Measurements from ENCODE around the gene EIF3B. TPM values are rescaled to one million over a fixed set of nuclear protein-coding genes. Genes with fewer than 3 reads are reported as not detected.
A peak's percentile ranks its signal among the peaks of the same experiment; 100 is the strongest.
"Not testable (repeated sequence)": the region's sequence is repeated elsewhere in the genome, so short reads cannot be mapped to it uniquely, and the experiment has no call there.

EIF3B gene
- total and polyA plus RNA-seq, 3 experiments from 2014 or later: 129 to 293 (median 284) TPM

DNA sequence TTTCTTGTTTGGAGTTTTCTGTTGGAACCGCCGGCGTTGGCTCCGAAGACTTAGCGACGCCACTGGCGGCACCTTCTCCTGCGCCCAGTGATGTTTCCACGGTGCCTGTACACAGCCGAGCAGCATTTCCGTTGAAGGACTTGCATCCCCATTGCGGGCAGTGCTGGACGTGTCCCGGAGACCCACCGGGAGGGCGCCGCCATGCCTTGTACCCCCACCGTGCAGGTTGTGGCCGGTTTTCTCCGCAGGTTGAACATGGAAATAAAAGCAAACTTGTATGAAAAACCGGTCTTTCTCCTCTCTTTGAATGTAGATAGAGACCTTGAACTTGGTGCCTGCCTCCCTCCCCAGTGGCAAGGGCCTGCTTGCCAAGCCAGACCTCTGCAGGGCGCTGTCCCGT lies 25.8 kb downstream of the EIF3B start:
- peaks cover 15 to 65% (median 28%) of the 10 kb centered on the region in 3 donors for H3K36me3 Mint-ChIP-seq
- no peak for DNase-seq
- no peak overlapping the region for H3K4me3 Mint-ChIP-seq
- POLR2A ChIA-PET: no interaction called here
- H3K9me3 ChIP-seq (ENCODE audit: low read length): no peaks in the 10 kb centered on the region
- no peak overlapping the region for H3K27ac ChIP-seq (ENCODE audit: low read depth, low read length)
- no peaks in the 10 kb centered on the region for H3K27me3 ChIP-seq (ENCODE audit: insufficient read depth, low read length, poor library complexity, severe bottlenecking)
- peaks cover 0 to 1% of the 10 kb centered on the region in 2 donors for H3K27me3 Mint-ChIP-seq
- CTCF ChIA-PET: no interaction called here
- peaks cover 23% of the 10 kb centered on the region for H3K36me3 ChIP-seq (ENCODE audit: insufficient read depth, low read length)
- peaks cover 0 to 11% (median 5%) of the 10 kb centered on the region in 3 donors for H3K4me1 Mint-ChIP-seq
- H3K4me3 ChIP-seq (ENCODE audit: low read length): no peak overlapping the region
- H3K4me1 ChIP-seq (ENCODE audit: insufficient read depth, low read length): no peaks in the 10 kb centered on the region
- H3K9me3 Mint-ChIP-seq: no peaks in the 10 kb centered on the region
- H3K27ac Mint-ChIP-seq: peak overlapping the region in 1 of 8 donors; percentile 17

DNA sequence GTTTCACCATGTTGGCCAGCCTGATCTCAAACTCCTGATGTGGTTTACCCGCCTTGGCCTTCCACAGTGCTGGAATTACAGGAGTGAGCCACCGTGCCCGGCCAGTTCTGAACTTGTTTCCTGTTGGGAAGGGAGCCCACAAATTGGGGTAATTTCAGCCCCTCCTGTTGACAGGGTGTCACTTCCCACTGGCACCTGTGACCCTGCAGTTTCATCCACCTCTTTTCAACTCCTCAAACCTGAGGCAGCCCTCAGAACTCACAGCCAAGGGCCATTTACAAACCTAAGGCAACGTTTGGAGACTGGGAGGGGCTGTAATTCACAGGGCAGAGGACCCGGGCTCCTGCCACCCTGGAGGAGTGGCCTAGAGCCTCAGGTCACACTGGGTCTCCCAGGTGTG lies 26.6 kb downstream of the EIF3B start:
- Histone ChIP-seq H3K4me1 (ENCODE audit: insufficient read depth, low read length) (no peaks in the 10 kb centered on the region), H3K9me3 (ENCODE audit: low read length) (no peaks in the 10 kb centered on the region), H3K36me3 (ENCODE audit: insufficient read depth, low read length) (peaks cover 15% of the 10 kb centered on the region), H3K27me3 (ENCODE audit: insufficient read depth, low read length, poor library complexity, severe bottlenecking) (no peaks in the 10 kb centered on the region), H3K27ac (ENCODE audit: low read depth, low read length) (no peak overlapping the region), H3K4me3 (ENCODE audit: low read length) (no peak overlapping the region)
- Mint-ChIP-seq H3K4me3 (no peak overlapping the region), H3K9me3 (no peaks in the 10 kb centered on the region), H3K4me1 (peaks cover 0 to 11% (median 5%) of the 10 kb centered on the region in 3 donors), H3K27ac (no peak overlapping the region), H3K36me3 (peaks cover 15 to 57% (median 23%) of the 10 kb centered on the region in 3 donors), H3K27me3 (peaks cover 0 to 1% of the 10 kb centered on the region in 2 donors)
- DNase-seq: no peak
- ChIA-PET POLR2A (no interaction called here), CTCF (no interaction called here)

DNA sequence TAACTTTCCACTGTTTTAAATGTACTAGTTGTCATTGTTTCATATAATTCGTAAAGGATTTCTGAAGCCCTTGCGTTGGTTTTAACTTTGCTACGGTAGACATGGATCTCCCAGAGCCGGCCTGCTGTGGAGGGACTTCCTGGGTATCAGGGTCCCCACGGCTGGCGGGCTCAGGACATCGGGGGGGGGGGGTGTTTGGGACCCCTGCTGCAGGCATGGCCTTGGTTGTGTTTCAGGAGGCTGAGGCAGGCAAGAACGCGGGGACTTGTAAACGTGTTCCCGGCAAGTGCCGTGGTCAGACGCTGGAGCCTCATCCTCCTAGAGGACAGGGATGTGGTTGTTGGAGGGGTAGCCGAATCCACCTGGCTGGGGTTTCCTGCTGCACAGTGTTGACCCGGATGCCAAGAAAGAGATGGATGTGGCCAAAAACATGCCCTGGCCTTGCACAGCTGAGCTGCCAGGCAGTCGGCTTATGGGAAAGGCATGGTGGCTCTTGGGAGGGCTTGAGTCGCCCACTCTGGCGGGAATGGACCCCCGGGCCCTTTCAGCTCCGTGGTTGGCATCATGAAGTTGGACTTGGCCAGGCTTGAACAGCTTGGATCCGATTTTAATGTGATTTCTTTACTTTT lies 27.4 kb downstream of the EIF3B start:
- Histone ChIP-seq H3K9me3 (ENCODE audit: low read length) (no peaks in the 10 kb centered on the region), H3K4me3 (ENCODE audit: low read length) (no peak overlapping the region), H3K27me3 (ENCODE audit: insufficient read depth, low read length, poor library complexity, severe bottlenecking) (no peaks in the 10 kb centered on the region), H3K4me1 (ENCODE audit: insufficient read depth, low read length) (no peaks in the 10 kb centered on the region), H3K36me3 (ENCODE audit: insufficient read depth, low read length) (peaks cover 7% of the 10 kb centered on the region), H3K27ac (ENCODE audit: low read depth, low read length) (no peak overlapping the region)
- ChIA-PET CTCF (no interaction called here), POLR2A (no interaction called here)
- H3K4me1 Mint-ChIP-seq: peaks cover 0 to 8% (median 4%) of the 10 kb centered on the region in 3 donors
- H3K4me3 Mint-ChIP-seq: no peak overlapping the region
- no peak for DNase-seq
- no peak overlapping the region for H3K27ac Mint-ChIP-seq
- peaks cover 15 to 50% (median 22%) of the 10 kb centered on the region in 3 donors for H3K36me3 Mint-ChIP-seq
- H3K27me3 Mint-ChIP-seq: no peaks in the 10 kb centered on the region
- no peaks in the 10 kb centered on the region for H3K9me3 Mint-ChIP-seq

DNA sequence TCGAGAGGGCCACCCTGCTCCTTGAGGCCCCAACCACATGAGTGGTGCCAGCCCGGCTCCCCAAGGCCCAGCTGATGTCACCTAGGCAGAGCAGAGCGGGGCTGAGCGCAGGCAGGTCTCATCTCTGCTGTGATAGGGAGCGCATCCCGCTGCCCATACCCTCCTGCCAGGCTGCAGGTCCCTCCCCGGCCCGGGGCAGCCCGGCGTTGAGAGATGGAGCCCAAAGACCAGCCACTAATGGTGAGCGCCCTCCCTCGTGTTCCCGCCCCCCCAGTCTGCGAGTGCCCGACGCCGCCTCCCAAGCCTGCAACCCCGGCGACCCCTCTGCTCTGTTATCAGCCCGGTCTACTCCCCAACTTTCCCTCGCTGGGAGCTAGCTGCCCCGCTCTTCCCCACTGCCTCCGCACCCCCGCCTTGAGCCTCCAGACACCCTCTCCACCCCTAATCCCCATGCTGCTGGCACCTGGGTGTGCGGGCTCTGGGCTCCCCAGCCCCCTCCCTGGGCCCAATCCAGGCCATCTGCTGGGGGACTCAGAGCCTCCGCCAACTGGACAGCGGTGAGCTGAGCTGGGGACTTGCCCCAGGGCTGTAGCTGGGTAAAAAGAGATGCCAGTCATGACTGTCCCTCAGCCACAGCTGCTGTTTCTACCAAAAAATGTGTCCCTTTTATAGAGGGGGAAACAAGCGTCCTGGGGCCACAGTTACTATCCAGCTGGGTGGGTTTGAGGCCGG lies 29.1 kb downstream of the EIF3B start:
- CTCF ChIA-PET: interaction anchor here (1.1 to 1.2 kb wide), 2 partner anchors 17 to 48 kb away, joined by 3 to 4 read pairs; no protein-coding TSS in a partner anchor
- H3K4me1 Mint-ChIP-seq: no peaks in the 10 kb centered on the region
- no peaks in the 10 kb centered on the region for H3K27me3 Mint-ChIP-seq
- no peak overlapping the region for H3K27ac Mint-ChIP-seq
- H3K36me3 Mint-ChIP-seq: peaks cover 14 to 38% (median 15%) of the 10 kb centered on the region in 3 donors
- no peaks in the 10 kb centered on the region for H3K9me3 Mint-ChIP-seq
- Histone ChIP-seq H3K9me3 (ENCODE audit: low read length) (no peaks in the 10 kb centered on the region), H3K27me3 (ENCODE audit: insufficient read depth, low read length, poor library complexity, severe bottlenecking) (no peaks in the 10 kb centered on the region), H3K4me3 (ENCODE audit: low read length) (no peak overlapping the region), H3K4me1 (ENCODE audit: insufficient read depth, low read length) (no peaks in the 10 kb centered on the region), H3K36me3 (ENCODE audit: insufficient read depth, low read length) (peaks cover 7% of the 10 kb centered on the region), H3K27ac (ENCODE audit: low read depth, low read length) (no peak overlapping the region)
- DNase-seq: no peak
- POLR2A ChIA-PET: no interaction called here
- H3K4me3 Mint-ChIP-seq: no peak overlapping the region

DNA sequence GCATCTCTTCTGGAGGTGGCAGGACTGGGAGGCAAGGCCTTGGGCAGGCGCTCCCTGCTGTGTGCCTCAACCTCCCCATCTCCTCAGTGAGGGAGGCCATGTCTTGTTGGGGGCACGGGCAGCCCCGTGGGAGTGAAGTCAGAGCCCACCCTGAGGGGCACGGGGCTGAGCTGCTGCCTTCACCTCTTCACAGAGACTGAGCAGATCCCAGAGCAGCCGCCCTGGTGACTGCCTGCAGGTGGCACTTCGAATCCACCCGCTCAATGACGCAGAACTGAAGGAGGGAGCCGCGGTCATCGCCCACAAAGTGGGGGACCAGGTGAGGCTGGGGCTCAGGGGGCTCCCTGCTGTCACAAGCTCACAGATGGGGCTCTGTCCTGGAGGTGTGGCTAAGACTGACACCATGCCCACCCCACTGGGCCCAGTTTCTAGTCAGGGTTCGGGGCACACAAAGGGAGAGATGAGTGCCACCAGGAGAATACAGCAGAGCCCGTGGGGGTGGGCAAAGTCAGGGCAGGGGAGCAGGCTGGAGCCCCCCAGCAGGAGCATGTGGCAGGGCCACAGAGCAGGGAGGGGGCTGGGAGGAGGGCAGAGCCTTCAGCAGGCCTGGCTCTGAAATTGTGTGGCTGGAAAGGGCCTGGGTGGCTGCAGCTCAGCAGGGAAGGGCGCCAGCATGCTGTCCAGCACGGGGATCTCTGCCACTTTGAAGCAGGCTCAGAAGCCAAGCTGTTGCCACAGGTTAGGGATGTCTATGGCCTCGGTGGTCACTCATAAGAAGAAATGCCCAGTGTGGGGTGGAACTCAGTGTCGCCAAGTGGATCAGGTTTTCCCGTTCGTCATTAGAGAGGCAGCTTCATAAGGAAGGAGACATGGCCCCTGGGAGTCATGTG lies 30.0 kb downstream of the EIF3B start:
- Mint-ChIP-seq H3K4me3 (no peak overlapping the region), H3K9me3 (no peaks in the 10 kb centered on the region), H3K27ac (no peak overlapping the region), H3K27me3 (no peaks in the 10 kb centered on the region), H3K36me3 (peaks cover 9 to 29% (median 11%) of the 10 kb centered on the region in 3 donors), H3K4me1 (no peaks in the 10 kb centered on the region)
- CTCF ChIA-PET: interaction anchor here (0.8 to 1.1 kb wide), 2 partner anchors 16 to 20 kb away, joined by 3 read pairs; no protein-coding TSS in a partner anchor
- no peak overlapping the region for H3K27ac ChIP-seq (ENCODE audit: low read depth, low read length)
- DNase-seq: no peak
- no peaks in the 10 kb centered on the region for H3K36me3 ChIP-seq (ENCODE audit: insufficient read depth, low read length)
- no peaks in the 10 kb centered on the region for H3K9me3 ChIP-seq (ENCODE audit: low read length)
- no peaks in the 10 kb centered on the region for H3K4me1 ChIP-seq (ENCODE audit: insufficient read depth, low read length)
- POLR2A ChIA-PET: no interaction called here
- H3K4me3 ChIP-seq (ENCODE audit: low read length): no peak overlapping the region
- H3K27me3 ChIP-seq (ENCODE audit: insufficient read depth, low read length, poor library complexity, severe bottlenecking): no peaks in the 10 kb centered on the region

DNA sequence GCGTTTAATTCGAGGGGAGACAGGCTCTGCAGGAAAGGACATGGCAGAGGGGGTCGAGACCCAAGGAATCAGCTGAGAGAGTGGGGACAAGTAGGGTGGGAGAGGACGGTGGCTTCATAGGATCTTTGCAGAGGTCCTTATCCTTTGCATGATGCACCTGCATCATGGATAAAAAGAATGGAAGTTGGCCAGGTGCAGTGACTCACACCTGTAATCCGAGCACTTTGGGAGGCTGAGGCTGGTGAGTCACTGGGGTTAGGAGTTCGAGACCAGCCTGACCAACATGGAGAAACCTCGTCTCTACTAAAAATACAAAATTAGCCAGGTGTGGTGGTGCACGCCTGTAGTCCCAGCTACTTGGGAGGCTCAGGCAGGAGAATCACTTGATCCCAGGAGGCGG lies 31.5 kb downstream of the EIF3B start:
- H3K27me3 Mint-ChIP-seq; H3K4me1 ChIP-seq (ENCODE audit: insufficient read depth, low read length); H3K4me3 Mint-ChIP-seq; H3K4me3 ChIP-seq (ENCODE audit: low read length); H3K36me3 ChIP-seq (ENCODE audit: insufficient read depth, low read length); H3K4me1 Mint-ChIP-seq; H3K27ac ChIP-seq (ENCODE audit: low read depth, low read length); H3K9me3 ChIP-seq (ENCODE audit: low read length); CTCF ChIA-PET; H3K27me3 ChIP-seq (ENCODE audit: insufficient read depth, low read length, poor library complexity, severe bottlenecking); DNase-seq; POLR2A ChIA-PET; H3K9me3 Mint-ChIP-seq: not testable (repeated sequence)
- H3K36me3 Mint-ChIP-seq: peaks cover 2 to 16% (median 4%) of the 10 kb centered on the region in 3 donors
- peak overlapping the region in 2 of 8 donors; percentile 23 to 93 for H3K27ac Mint-ChIP-seq

DNA sequence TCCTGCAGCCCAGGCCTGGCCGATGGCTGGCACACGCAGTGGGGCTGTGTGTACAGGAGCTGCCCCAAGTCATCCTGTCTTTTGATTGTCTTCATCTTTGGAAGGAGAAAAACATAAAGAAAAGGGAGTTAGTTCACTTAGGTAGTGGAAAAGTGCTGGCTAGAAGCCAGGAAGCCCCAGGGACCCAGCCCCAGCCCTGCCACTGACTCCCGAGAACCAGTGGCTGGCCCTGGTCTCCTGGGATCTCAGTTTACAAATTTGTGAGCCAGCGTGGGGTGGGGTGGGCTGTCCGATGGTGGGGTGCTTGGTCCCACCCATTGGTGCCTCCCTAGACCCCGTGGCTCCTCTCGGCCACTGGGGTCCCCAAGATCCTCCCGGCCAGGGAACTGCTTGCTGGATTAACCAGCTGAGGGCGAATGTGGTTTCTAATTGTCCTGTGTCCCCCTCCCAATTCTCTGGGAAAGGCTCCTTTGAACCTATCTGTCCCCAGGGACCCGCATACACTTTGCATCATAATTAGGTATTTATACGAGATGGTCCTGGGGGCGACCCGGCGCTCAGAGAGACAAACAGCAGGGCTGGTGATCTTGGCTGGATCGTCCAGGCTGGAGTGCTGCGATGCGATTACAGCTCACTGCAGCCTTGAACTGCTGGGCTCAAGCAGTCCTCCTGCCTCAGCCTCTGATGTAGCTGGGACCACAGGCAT lies 32.5 kb downstream of the EIF3B start:
- Histone ChIP-seq H3K4me3 (ENCODE audit: low read length) (no peak overlapping the region), H3K36me3 (ENCODE audit: insufficient read depth, low read length) (no peaks in the 10 kb centered on the region), H3K9me3 (ENCODE audit: low read length) (no peaks in the 10 kb centered on the region), H3K27me3 (ENCODE audit: insufficient read depth, low read length, poor library complexity, severe bottlenecking) (no peaks in the 10 kb centered on the region), H3K4me1 (ENCODE audit: insufficient read depth, low read length) (no peaks in the 10 kb centered on the region), H3K27ac (ENCODE audit: low read depth, low read length) (no peak overlapping the region)
- ChIA-PET CTCF (interaction anchor here (0.9 to 1.1 kb wide), 2 partner anchors 64 to 82 kb away, joined by 4 read pairs; no protein-coding TSS in a partner anchor), POLR2A (no interaction called here)
- Mint-ChIP-seq H3K9me3 (no peaks in the 10 kb centered on the region), H3K4me1 (no peaks in the 10 kb centered on the region), H3K4me3 (no peak overlapping the region), H3K27me3 (no peaks in the 10 kb centered on the region), H3K27ac (no peak overlapping the region), H3K36me3 (peaks cover 0 to 6% (median 0%) of the 10 kb centered on the region in 3 donors)
- no peak for DNase-seq
